ENCODE measurements around the gene NDUFS3. TPM values are rescaled to one million over a fixed set of nuclear protein-coding genes. Genes with fewer than 3 reads are reported as not detected.

NDUFS3 gene
- 55.7 TPM for total RNA-seq

DNA sequence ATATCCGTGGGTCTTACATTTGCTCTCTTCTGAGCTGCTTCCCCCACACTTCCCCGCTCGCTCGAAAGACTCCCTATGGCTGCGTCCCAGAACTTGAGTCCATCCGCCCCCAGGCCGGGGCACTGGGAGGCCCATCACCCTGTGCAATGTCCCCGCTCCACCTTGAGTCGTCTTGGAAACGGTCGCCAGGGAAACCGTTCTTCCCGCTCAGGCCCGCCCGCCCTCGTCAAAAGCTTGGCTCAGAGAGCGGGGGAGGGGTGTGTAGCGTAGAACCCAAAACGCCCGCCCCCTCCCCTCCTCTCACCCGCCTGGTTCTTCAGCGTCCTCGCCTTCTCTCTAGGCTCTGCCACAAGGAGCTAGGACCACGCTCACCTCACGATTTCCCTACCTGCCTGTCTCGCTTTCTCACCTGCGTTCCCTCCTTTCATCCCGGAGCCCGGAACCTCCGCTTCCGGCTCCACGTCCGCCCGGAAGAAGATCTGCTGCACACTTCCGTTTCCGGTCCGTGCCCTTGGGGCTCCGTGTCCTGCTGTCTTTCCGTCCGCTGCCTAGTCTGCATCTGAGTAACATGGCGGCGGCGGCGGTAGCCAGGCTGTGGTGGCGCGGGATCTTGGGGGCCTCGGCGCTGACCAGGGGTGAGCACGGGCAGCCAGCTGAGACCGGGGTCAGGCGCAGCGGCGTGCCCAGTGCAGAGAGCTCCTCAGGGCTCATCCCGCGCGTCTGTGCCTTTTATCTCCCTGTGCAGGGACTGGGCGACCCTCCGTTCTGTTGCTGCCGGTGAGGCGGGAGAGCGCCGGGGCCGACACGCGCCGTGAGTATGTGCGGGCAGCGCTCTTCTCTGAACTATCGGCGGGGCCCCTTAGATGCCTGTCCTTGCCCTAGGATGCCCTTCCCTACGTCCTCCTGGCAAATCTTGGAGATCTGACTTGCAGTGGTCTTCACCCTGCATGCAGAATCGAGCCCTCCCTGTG is at the start of gene NDUFS3, which contains the start of gene KBTBD4:
NDUFS3 (plus strand) TSS at position 551 of the 971 bp plus-strand sequence; CDS start at position 569, 18 bp downstream.
KBTBD4 (minus strand) TSS at position 447 of the 971 bp plus-strand sequence; CDS start at position 428, 19 bp downstream.

DNA sequence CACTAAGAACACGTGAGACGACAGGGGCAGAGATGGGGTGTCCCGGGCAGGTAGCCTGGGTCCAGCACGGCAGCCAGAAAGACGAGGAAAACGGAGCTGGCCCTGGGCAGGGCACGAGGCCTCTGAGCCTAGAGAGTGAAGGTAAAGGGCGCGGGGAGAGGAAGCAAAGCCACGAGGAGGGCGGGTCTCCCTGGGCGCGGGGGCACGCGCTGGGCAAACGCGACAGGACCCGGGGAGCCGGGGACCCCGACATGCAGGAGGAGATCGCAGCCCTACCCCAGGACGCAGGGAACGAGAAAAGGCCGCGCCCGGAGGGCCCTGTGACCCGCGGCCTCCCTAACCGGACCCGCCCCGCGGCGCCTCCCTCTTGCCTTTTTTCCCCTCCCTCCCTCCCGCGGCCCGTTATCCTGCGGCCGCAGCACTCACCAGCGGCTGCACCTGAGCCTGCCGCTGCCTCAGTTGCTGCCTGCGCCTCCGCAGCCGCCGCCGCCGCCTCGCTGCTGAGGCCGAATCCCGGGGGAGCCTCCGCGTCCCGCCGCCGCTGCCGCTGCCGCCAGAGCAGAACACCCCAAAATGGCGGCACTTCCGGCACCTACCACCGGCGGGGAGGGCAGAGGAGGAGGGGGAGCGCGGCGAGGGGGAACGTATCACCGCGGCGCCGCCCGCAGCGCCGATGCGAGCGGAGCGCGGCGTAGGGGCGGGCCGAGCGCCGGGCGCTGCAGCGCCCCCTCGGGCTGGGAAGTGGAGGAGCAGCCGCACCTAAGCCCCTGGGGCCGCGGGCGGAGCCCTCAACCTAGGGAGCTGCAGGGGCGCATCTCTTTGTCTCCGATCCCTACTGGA is 26.1 kb upstream of the NDUFS3 start, which contains the start of gene CELF1:
CELF1 (minus strand) TSS at position 567 of the 840 bp plus-strand sequence. CDS start 53,609 bp downstream, outside the sequence.

DNA sequence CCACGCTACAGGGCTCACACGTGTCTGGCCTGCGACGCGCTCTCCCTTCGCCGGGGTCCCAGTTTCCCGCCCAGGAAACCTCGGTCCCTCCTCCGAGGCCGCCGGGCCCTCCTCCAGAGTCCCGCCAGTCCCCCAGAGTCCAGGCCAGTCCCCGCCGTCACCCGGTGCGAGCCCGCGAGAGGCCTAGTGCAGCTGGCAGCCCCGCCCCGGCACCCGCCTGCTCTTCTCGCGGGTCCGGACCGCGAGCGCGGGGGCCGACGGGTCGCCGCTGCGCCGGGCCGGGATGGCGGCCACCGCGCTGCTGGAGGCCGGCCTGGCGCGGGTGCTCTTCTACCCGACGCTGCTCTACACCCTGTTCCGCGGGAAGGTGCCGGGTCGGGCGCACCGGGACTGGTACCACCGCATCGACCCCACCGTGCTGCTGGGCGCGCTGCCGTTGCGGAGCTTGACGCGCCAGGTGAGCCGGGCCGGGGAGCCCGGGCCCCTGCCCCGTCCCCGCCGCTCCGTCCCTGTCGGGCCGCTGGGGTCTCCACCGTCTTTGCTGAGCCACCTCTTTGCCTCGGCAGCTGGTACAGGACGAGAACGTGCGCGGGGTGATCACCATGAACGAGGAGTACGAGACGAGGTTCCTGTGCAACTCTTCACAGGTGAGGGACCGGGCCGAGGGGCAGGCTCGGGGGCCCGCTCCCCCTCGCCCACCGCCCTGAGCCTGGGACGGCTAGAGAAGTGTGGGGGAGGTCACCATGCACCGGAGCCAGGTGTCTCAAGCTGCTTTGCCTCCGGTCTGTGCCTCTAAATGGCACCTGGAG is 13.3 kb upstream of the NDUFS3 start, which contains the start of gene PTPMT1:
PTPMT1 (plus strand) TSS at position 260 of the 809 bp plus-strand sequence; CDS start at position 284, 24 bp downstream.

DNA sequence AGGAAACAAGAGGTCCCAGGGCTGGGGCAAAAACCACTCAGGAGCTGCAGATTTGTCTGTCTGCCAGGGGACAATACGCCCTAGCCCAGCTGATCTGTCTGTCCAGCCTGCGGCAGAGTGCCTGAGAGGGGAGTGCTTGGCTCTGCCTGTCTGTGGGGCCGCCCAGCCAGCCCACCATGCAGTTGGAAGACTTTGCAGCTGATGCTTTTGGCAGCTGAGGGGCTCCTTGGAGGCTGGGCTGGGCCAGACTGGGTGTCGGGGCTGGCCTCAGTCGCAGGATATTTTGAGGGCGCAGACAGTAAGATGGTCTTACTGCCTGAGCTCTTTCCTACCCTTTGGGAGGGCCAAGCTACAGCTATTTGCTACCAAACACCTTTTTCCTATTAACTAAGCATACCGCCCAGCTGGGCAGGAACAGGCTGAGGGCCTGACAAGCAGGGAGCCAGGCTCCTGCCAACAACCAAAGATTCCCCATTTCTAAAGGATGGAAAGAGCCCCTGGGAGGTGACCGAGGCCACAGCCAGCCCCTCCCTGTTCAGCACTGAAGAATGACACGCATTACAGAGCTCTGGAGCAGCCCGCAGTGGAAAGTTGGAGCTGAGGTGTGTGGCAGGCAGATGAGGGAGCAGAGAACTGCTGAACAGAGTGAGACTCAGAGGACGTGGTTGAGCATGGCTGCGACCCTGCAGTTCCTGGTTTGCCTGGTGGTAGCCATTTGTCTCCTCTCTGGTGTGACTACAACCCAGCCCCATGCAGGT is 7.4 kb downstream of the NDUFS3 start, which contains the start of gene FAM180B:
FAM180B (plus strand) TSS at position 581 of the 758 bp plus-strand sequence; CDS start at position 672, 91 bp downstream.

DNA sequence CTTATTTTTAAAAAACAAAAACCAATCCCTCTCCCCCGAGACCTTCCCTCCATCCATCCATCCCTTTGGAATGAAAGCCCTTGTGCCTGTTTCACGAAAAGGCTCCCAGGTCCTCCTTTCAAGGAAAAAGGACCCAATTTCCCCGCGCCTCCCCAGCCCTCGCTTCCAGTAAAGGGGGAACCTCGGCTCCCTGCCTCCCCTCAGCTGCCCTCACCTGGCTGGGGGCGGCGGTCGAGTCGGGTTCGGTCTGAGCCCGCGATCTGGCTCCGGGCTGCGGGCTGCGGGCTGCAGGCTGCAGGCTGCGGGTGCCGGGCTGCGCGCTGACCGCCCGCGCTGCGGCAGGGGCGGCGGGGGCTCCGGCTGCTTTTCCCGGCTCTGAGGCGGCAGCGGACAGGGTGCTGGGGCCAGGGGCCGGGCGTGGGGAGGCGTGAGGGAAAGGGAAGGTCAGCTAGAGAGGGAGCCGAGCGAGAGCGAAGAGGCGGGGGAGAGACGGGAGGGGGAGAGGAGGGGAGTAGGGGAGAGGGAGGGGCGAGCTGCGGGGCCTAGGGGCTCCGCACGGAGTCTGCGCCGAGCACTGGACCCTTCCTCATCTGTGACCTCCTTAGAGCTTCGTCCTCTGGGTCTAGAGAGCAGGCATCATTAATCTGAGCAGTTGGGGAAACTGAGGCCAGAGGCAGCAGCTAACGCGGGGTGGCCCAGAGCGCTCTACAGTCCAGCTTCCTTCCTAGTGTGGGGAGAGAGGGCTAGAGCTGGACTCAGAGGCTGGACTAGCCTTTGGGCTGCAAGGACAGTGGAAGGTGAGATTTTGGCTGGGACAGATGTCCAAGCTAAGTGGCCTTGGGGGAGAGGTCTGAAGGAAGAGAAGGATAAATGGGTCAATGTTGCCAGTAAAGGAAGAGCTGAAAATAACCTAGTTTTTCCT is 15.3 kb downstream of the NDUFS3 start, which contains the start of gene C1QTNF4:
C1QTNF4 (minus strand) TSS at position 478 of the 922 bp plus-strand sequence. CDS start 3,601 bp downstream, outside the sequence.

Small RNA genes lying within 50 kb of the gene (small RNA-seq; reads per million reads assigned to genes)
- gene RN7SL652P (ENCODE audit: low replicate concordance) (not detected), gene RNU5E-10P (ENCODE audit: low replicate concordance) (0.09 reads per million)

Other genes starting within 250 kb of the NDUFS3 start
- gene MYBPC3, start 226.4 kb upstream of the NDUFS3 start, total RNA-seq = not detected
- 1.6 TPM for gene SPI1, start 200.5 kb upstream of the NDUFS3 start, total RNA-seq
- 11.6 TPM for gene SLC39A13, start 170.5 kb upstream of the NDUFS3 start, total RNA-seq
- 135 TPM for gene PSMC3, start 152.6 kb upstream of the NDUFS3 start, total RNA-seq
- not detected for gene RAPSN, start 129.9 kb upstream of the NDUFS3 start, total RNA-seq
- gene CELF1, start 25.9 kb upstream of the NDUFS3 start, total RNA-seq = 498 TPM
- 24.7 TPM for gene PTPMT1, start 13.5 kb upstream of the NDUFS3 start, total RNA-seq
- 33.5 TPM for gene KBTBD4, start 104 bp upstream of the NDUFS3 start, total RNA-seq
- gene FAM180B, start 7.6 kb downstream of the NDUFS3 start, total RNA-seq = not detected
- gene C1QTNF4, start 15.3 kb downstream of the NDUFS3 start, total RNA-seq = 19.7 TPM
- 67.6 TPM for gene MTCH2, start 63.5 kb downstream of the NDUFS3 start, total RNA-seq
- gene AGBL2, start 136.3 kb downstream of the NDUFS3 start, total RNA-seq = 0.63 TPM
- 210 TPM for gene FNBP4, start 188.3 kb downstream of the NDUFS3 start, total RNA-seq

All from parietal lobe (tissue), 2 donors.